ENCODE data around the gene EDARADD.
A peak's percentile ranks its signal among the peaks of the same experiment; 100 is the strongest.

The EDARADD gene

DNA sequence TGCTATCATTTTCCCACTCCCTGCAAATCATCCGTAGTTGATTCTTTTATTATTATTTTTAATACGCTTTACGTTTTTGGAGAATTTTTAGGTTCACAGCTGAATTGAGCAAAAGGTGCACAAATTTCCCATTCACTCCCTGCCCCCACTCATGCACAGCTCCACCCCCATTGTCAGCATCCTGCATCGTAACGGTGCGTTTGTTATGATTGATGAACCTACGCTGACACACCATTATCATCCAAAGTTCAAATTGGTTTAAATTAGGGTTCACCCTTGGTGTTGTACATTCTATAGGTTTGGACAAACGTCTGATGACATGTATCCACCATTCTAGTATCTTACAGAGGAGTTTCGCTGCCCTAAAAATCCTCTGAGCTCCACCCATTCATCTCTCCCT is 44.5 kb downstream of the EDARADD start:
- H3K9me3 ChIP-seq (ENCODE audit: insufficient read depth, low read length): no peaks in the 10 kb centered on the region
- H3K36me3 ChIP-seq (ENCODE audit: insufficient read depth, insufficient read length, low read length): no peaks in the 10 kb centered on the region
- TF ChIP-seq YY1 (IDR thresholded peaks at IDR 0.05; ENCODE audit: insufficient read depth, insufficient read length) (no peak), SUZ12 (IDR thresholded peaks at IDR 0.05; ENCODE audit: extremely low read depth, insufficient read depth, insufficient read length) (no peak), ZNF274 (IDR thresholded peaks at IDR 0.05; ENCODE audit: low read depth, low read length) (no peak)
- no peaks in the 10 kb centered on the region for H3K4me1 ChIP-seq (ENCODE audit: insufficient read depth, insufficient read length)
- no peak for DNase-seq (ENCODE audit: low read depth, low spot score)
- no peaks in the 10 kb centered on the region for H3K27me3 ChIP-seq (ENCODE audit: insufficient read depth, insufficient read length)
- H3K9ac ChIP-seq (ENCODE audit: insufficient read length, low read depth): no peak overlapping the region
- no peak overlapping the region for H3K4me3 ChIP-seq (ENCODE audit: insufficient read length, low read depth)

GRCh38 chr1:236440373-236440772 is 46.3 kb downstream of the EDARADD start:
- no peak for TF ChIP-seq ZNF274 (IDR thresholded peaks at IDR 0.05; ENCODE audit: low read depth, low read length)
- TF ChIP-seq YY1 (IDR thresholded peaks at IDR 0.05; ENCODE audit: insufficient read depth, insufficient read length): no peak
- no peak for TF ChIP-seq SUZ12 (IDR thresholded peaks at IDR 0.05; ENCODE audit: extremely low read depth, insufficient read depth, insufficient read length)
- H3K4me1 ChIP-seq (ENCODE audit: insufficient read depth, insufficient read length): no peaks in the 10 kb centered on the region
- DNase-seq (ENCODE audit: low read depth, low spot score): no peak

GRCh38 chr1:236450779-236451178 is 56.7 kb downstream of the EDARADD start:
- TF ChIP-seq ZNF274 (IDR thresholded peaks at IDR 0.05; ENCODE audit: low read depth, low read length) (no peak), YY1 (IDR thresholded peaks at IDR 0.05; ENCODE audit: insufficient read depth, insufficient read length) (no peak), SUZ12 (IDR thresholded peaks at IDR 0.05; ENCODE audit: extremely low read depth, insufficient read depth, insufficient read length) (no peak)
- H3K4me3 ChIP-seq (ENCODE audit: insufficient read length, low read depth): no peak overlapping the region
- no peak for DNase-seq (ENCODE audit: low read depth, low spot score)
- no peaks in the 10 kb centered on the region for H3K36me3 ChIP-seq (ENCODE audit: insufficient read depth, insufficient read length, low read length)
- H3K9me3 ChIP-seq (ENCODE audit: insufficient read depth, low read length): no peaks in the 10 kb centered on the region
- H3K27me3 ChIP-seq (ENCODE audit: insufficient read depth, insufficient read length): no peaks in the 10 kb centered on the region
- H3K9ac ChIP-seq (ENCODE audit: insufficient read length, low read depth): no peak overlapping the region
- peaks cover 5% of the 10 kb centered on the region for H3K4me1 ChIP-seq (ENCODE audit: insufficient read depth, insufficient read length)

More at GRCh38 chr1:236440373-236440772, 46.3 kb downstream of the EDARADD start:
- Histone ChIP-seq H3K4me3 (ENCODE audit: insufficient read length, low read depth) (no peak overlapping the region), H3K9ac (ENCODE audit: insufficient read length, low read depth) (no peak overlapping the region), H3K9me3 (ENCODE audit: insufficient read depth, low read length) (no peaks in the 10 kb centered on the region), H3K36me3 (ENCODE audit: insufficient read depth, insufficient read length, low read length) (no peaks in the 10 kb centered on the region), H3K27me3 (ENCODE audit: insufficient read depth, insufficient read length) (no peaks in the 10 kb centered on the region)

GRCh38 chr1:236451796-236452373 is 57.8 kb downstream of the EDARADD start:
- no peak overlapping the region for H3K4me3 ChIP-seq (ENCODE audit: insufficient read length, low read depth)
- TF ChIP-seq YY1 (IDR thresholded peaks at IDR 0.05; ENCODE audit: insufficient read depth, insufficient read length): no peak
- no peak for TF ChIP-seq ZNF274 (IDR thresholded peaks at IDR 0.05; ENCODE audit: low read depth, low read length)
- no peak for TF ChIP-seq SUZ12 (IDR thresholded peaks at IDR 0.05; ENCODE audit: extremely low read depth, insufficient read depth, insufficient read length)
- no peaks in the 10 kb centered on the region for H3K9me3 ChIP-seq (ENCODE audit: insufficient read depth, low read length)
- H3K4me1 ChIP-seq (ENCODE audit: insufficient read depth, insufficient read length): peaks cover 5% of the 10 kb centered on the region
- DNase-seq (ENCODE audit: low read depth, low spot score): peak; percentile 27
- no peaks in the 10 kb centered on the region for H3K27me3 ChIP-seq (ENCODE audit: insufficient read depth, insufficient read length)
- no peaks in the 10 kb centered on the region for H3K36me3 ChIP-seq (ENCODE audit: insufficient read depth, insufficient read length, low read length)
- H3K9ac ChIP-seq (ENCODE audit: insufficient read length, low read depth): no peak overlapping the region

GRCh38 chr1:236455243-236455642 is 61.2 kb downstream of the EDARADD start:
- no peaks in the 10 kb centered on the region for H3K9me3 ChIP-seq (ENCODE audit: insufficient read depth, low read length)
- H3K4me1 ChIP-seq (ENCODE audit: insufficient read depth, insufficient read length): peaks cover 5% of the 10 kb centered on the region
- no peak for DNase-seq (ENCODE audit: low read depth, low spot score)
- H3K36me3 ChIP-seq (ENCODE audit: insufficient read depth, insufficient read length, low read length): no peaks in the 10 kb centered on the region
- no peak overlapping the region for H3K9ac ChIP-seq (ENCODE audit: insufficient read length, low read depth)
- TF ChIP-seq YY1 (IDR thresholded peaks at IDR 0.05; ENCODE audit: insufficient read depth, insufficient read length) (no peak), SUZ12 (IDR thresholded peaks at IDR 0.05; ENCODE audit: extremely low read depth, insufficient read depth, insufficient read length) (no peak), ZNF274 (IDR thresholded peaks at IDR 0.05; ENCODE audit: low read depth, low read length) (no peak)
- no peaks in the 10 kb centered on the region for H3K27me3 ChIP-seq (ENCODE audit: insufficient read depth, insufficient read length)
- H3K4me3 ChIP-seq (ENCODE audit: insufficient read length, low read depth): no peak overlapping the region

- no peaks in the 10 kb centered on the region for H3K9me3 ChIP-seq (ENCODE audit: insufficient read depth, low read length)
- no peaks in the 10 kb centered on the region for H3K27me3 ChIP-seq (ENCODE audit: insufficient read depth, insufficient read length)
- TF ChIP-seq YY1 (IDR thresholded peaks at IDR 0.05; ENCODE audit: insufficient read depth, insufficient read length): no peak
- no peak for TF ChIP-seq SUZ12 (IDR thresholded peaks at IDR 0.05; ENCODE audit: extremely low read depth, insufficient read depth, insufficient read length)
- H3K36me3 ChIP-seq (ENCODE audit: insufficient read depth, insufficient read length, low read length): no peaks in the 10 kb centered on the region
- peaks cover 5% of the 10 kb centered on the region for H3K4me1 ChIP-seq (ENCODE audit: insufficient read depth, insufficient read length)
- no peak overlapping the region for H3K4me3 ChIP-seq (ENCODE audit: insufficient read length, low read depth)
- no peak overlapping the region for H3K9ac ChIP-seq (ENCODE audit: insufficient read length, low read depth)
- DNase-seq (ENCODE audit: low read depth, low spot score): no peak
These were observed 63.7 kb downstream of the EDARADD start for GRCh38 chr1:236457775-236458174.

- Histone ChIP-seq H3K9me3 (ENCODE audit: insufficient read depth, low read length) (no peaks in the 10 kb centered on the region), H3K4me1 (ENCODE audit: insufficient read depth, insufficient read length) (peaks cover 5% of the 10 kb centered on the region), H3K9ac (ENCODE audit: insufficient read length, low read depth) (no peak overlapping the region), H3K27me3 (ENCODE audit: insufficient read depth, insufficient read length) (no peaks in the 10 kb centered on the region), H3K4me3 (ENCODE audit: insufficient read length, low read depth) (no peak overlapping the region), H3K36me3 (ENCODE audit: insufficient read depth, insufficient read length, low read length) (no peaks in the 10 kb centered on the region)
- TF ChIP-seq SUZ12 (IDR thresholded peaks at IDR 0.05; ENCODE audit: extremely low read depth, insufficient read depth, insufficient read length) (no peak), ZNF274 (IDR thresholded peaks at IDR 0.05; ENCODE audit: low read depth, low read length) (no peak), YY1 (IDR thresholded peaks at IDR 0.05; ENCODE audit: insufficient read depth, insufficient read length) (no peak)
- DNase-seq (ENCODE audit: low read depth, low spot score): no peak
These were observed 64.9 kb downstream of the EDARADD start for GRCh38 chr1:236458996-236459395.

Data from NT2/D1 (cell line).